ENCODE measurements around the gene S100A9. TPM values are rescaled to one million over a fixed set of nuclear protein-coding genes. Genes with fewer than 3 reads are reported as not detected.

The S100A9 gene
- total RNA-seq, 1 donor from 2014 or later, result 88.6 TPM

GRCh38 chr1:153322568-153322967 lies 35.1 kb upstream of the S100A9 start:
- H3K4me3 ChIP-seq (ENCODE audit: low read depth, low read length), result no peak overlapping the region
- DNase-seq (ENCODE audit: low read depth), result no peak
- TF ChIP-seq CTCF (conservative IDR thresholded peaks at IDR 0.05; ENCODE audit: low read depth, low read length), result no peak

- TF ChIP-seq CTCF (conservative IDR thresholded peaks at IDR 0.05; ENCODE audit: low read depth, low read length), result no peak
- no peak for DNase-seq (ENCODE audit: low read depth)
- H3K4me3 ChIP-seq (ENCODE audit: low read depth, low read length), result no peak overlapping the region
Measured at GRCh38 chr1:153324912-153325311, 32.7 kb upstream of the S100A9 start.

GRCh38 chr1:153333902-153334301 lies 23.8 kb upstream of the S100A9 start:
- TF ChIP-seq CTCF (conservative IDR thresholded peaks at IDR 0.05; ENCODE audit: low read depth, low read length), result no peak
- no peak overlapping the region for H3K4me3 ChIP-seq (ENCODE audit: low read depth, low read length)
- no peak for DNase-seq (ENCODE audit: low read depth)

GRCh38 chr1:153336650-153337049 lies 21.0 kb upstream of the S100A9 start:
- H3K4me3 ChIP-seq (ENCODE audit: low read depth, low read length), result no peak overlapping the region
- TF ChIP-seq CTCF (conservative IDR thresholded peaks at IDR 0.05; ENCODE audit: low read depth, low read length), result no peak
- DNase-seq (ENCODE audit: low read depth), result no peak

- DNase-seq (ENCODE audit: low read depth), result no peak
- H3K4me3 ChIP-seq (ENCODE audit: low read depth, low read length), result no peak overlapping the region
- TF ChIP-seq CTCF (conservative IDR thresholded peaks at IDR 0.05; ENCODE audit: low read depth, low read length), result no peak
Measured at GRCh38 chr1:153337980-153338853, 19.4 kb upstream of the S100A9 start.

- DNase-seq (ENCODE audit: low read depth), result no peak
- no peak overlapping the region for H3K4me3 ChIP-seq (ENCODE audit: low read depth, low read length)
Measured at GRCh38 chr1:153339802-153340201, 17.9 kb upstream of the S100A9 start.

More at GRCh38 chr1:153339802-153340201, 17.9 kb upstream of the S100A9 start:
- TF ChIP-seq CTCF (conservative IDR thresholded peaks at IDR 0.05; ENCODE audit: low read depth, low read length), result no peak

Measured in epithelial cell of proximal tubule (primary cell).